HFFc6 (cell line): ENCODE results near the gene HAGHL. TPM values are rescaled to one million over a fixed set of nuclear protein-coding genes. Genes with fewer than 3 reads are reported as not detected.

Experiments
- DNase-seq: peaks from one replicate; pipeline ENCODE4 v3.0.0-alpha.2; 2018
- H3K27ac Mint-ChIP-seq: 2 replicates; pipeline ENCODE4 v1.8.0; 2020; ENCODE audit warnings: mild to moderate bottlenecking, mixed read lengths
- H3K27me3 Mint-ChIP-seq: 2 replicates; pipeline ENCODE4 v1.8.0; 2021; ENCODE audit warnings: mild to moderate bottlenecking, moderate library complexity, mixed read lengths; ENCODE audit not compliant: insufficient read depth
- H3K36me3 Mint-ChIP-seq: 2 replicates; pipeline ENCODE4 v1.8.0; 2021; ENCODE audit warnings: low read depth, mixed read lengths
- H3K4me1 Mint-ChIP-seq: 2 replicates; pipeline ENCODE4 v1.8.0; 2020; ENCODE audit warnings: low read depth, mixed read lengths
- H3K4me3 Mint-ChIP-seq: 2 replicates; pipeline ENCODE4 v1.8.0; 2020; ENCODE audit warnings: mild to moderate bottlenecking, moderate library complexity, mixed read lengths
- H3K9me3 Mint-ChIP-seq: 2 replicates; pipeline ENCODE4 v1.8.0; 2020; ENCODE audit warnings: mild to moderate bottlenecking, mixed read lengths
- CTCF ChIP-seq: fragments of 200-600 bp; sonication (generic); IDR thresholded peaks from 2 replicates; pipeline ENCODE4 v1.5.0; 2021; ENCODE audit warnings: antibody characterized with exemption, mild to moderate bottlenecking
- total RNA-seq, 6 experiments: library from RNA; stranded (reverse); fragmentation: NEBNext Ultra II Directional; extraction: Animal tissue kit (Norgen Biotek cat#: 25700); gene quantifications; 2 replicates in 1 of 6; 3 replicates in 5 of 6; pipeline ENCODE4 v1.2.3, GENCODE V29; 2021

Gene HAGHL
- total RNA-seq, 6 experiments from 2014 or later, result 11.4 to 16.6 (median 14.1) TPM

GRCh38 chr16:768428-768827 lies 41.5 kb downstream of the HAGHL start:
- DNase-seq, result no peak
- no peaks in the 10 kb centered on the region for H3K9me3 Mint-ChIP-seq
- no peak for TF ChIP-seq CTCF
- no peak overlapping the region for H3K27ac Mint-ChIP-seq
- no peaks in the 10 kb centered on the region for H3K4me1 Mint-ChIP-seq
- no peaks in the 10 kb centered on the region for H3K36me3 Mint-ChIP-seq
- H3K4me3 Mint-ChIP-seq, result no peak overlapping the region
- H3K27me3 Mint-ChIP-seq, result no peaks in the 10 kb centered on the region

GRCh38 chr16:769184-769784 lies 42.4 kb downstream of the HAGHL start:
- no peak for DNase-seq
- Mint-ChIP-seq H3K36me3 (no peaks in the 10 kb centered on the region), H3K4me3 (no peak overlapping the region), H3K27me3 (no peaks in the 10 kb centered on the region), H3K4me1 (no peaks in the 10 kb centered on the region), H3K27ac (no peak overlapping the region), H3K9me3 (no peaks in the 10 kb centered on the region)
- TF ChIP-seq CTCF, result no peak

GRCh38 chr16:769934-770333 lies 43.0 kb downstream of the HAGHL start:
- no peak for TF ChIP-seq CTCF
- no peaks in the 10 kb centered on the region for H3K4me1 Mint-ChIP-seq
- no peaks in the 10 kb centered on the region for H3K36me3 Mint-ChIP-seq
- no peaks in the 10 kb centered on the region for H3K27me3 Mint-ChIP-seq
- DNase-seq, result no peak
- H3K9me3 Mint-ChIP-seq, result no peaks in the 10 kb centered on the region
- no peak overlapping the region for H3K27ac Mint-ChIP-seq
- no peak overlapping the region for H3K4me3 Mint-ChIP-seq

- H3K36me3 Mint-ChIP-seq, result no peaks in the 10 kb centered on the region
- no peaks in the 10 kb centered on the region for H3K9me3 Mint-ChIP-seq
- no peak for TF ChIP-seq CTCF
- no peak overlapping the region for H3K27ac Mint-ChIP-seq
- no peak for DNase-seq
- H3K27me3 Mint-ChIP-seq, result no peaks in the 10 kb centered on the region
- H3K4me1 Mint-ChIP-seq, result no peaks in the 10 kb centered on the region
- no peak overlapping the region for H3K4me3 Mint-ChIP-seq
These were observed 43.5 kb downstream of the HAGHL start for GRCh38 chr16:770411-770810.

GRCh38 chr16:772959-773358 lies 46.1 kb downstream of the HAGHL start:
- H3K36me3 Mint-ChIP-seq, result no peaks in the 10 kb centered on the region
- H3K4me1 Mint-ChIP-seq, result peaks cover 5% of the 10 kb centered on the region
- H3K27ac Mint-ChIP-seq, result no peak overlapping the region
- no peaks in the 10 kb centered on the region for H3K9me3 Mint-ChIP-seq
- no peak for TF ChIP-seq CTCF
- DNase-seq, result no peak
- H3K4me3 Mint-ChIP-seq, result no peak overlapping the region
- no peaks in the 10 kb centered on the region for H3K27me3 Mint-ChIP-seq
